Medulla oblongata (tissue), 1 donor: ENCODE measurements around the gene BCL2A1.
"Not testable (repeated sequence)": the region's sequence is repeated elsewhere in the genome, so short reads cannot be mapped to it uniquely, and the experiment has no call there.

Experiments
- DNase-seq: peaks from one replicate; pipeline ENCODE4 v3.0.0-alpha.2; 2015; ENCODE audit errors: extremely low spot score

Gene BCL2A1

DNA sequence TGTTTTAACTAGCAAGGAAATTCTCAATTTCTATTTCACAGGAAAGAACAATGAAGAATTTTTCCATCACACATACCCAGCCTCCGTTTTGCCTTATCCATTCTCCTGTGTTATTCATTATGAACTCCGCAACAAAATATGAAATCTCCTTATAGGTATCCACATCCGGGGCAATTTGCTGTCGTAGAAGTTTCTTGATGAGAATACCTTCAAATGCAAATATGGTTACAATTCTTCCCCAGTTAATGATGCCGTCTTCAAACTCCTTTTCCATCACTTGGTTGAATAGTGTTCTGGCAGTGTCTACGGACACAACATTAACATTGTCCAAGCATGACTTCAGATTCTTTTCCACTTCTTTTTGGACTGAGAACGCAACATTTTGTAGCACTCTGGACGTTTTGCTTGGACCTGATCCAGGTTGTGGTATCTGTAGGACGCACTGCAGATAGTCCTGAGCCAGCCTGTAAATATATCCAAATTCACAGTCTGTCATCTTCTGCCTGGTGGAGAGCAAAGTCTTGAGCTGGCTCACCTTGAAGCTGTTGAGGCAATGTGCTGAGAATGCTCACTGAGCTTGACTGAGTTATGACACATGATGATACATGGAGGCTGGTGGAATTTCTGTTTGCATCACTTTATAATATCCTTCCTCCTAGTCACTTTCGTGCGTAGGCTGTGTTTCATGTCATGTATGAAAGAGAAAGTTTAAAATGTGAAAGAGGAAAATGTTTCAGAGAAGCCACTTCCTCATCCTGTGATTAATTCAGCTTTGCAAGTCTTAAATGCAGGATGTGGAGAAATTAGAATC lies at the start of gene BCL2A1:
BCL2A1 (minus strand) TSS at position 573 of the 811 bp plus-strand sequence; CDS start at position 496, 77 bp downstream.
- DNase-seq, result peak; percentile 65

- DNase-seq, result no peak
Observed at GRCh38 chr15:80020731-80021130, 49.7 kb upstream of the BCL2A1 start.

GRCh38 chr15:80020149-80020548 lies 49.2 kb upstream of the BCL2A1 start:
- DNase-seq, result not testable (repeated sequence)

- no peak for DNase-seq
Observed at GRCh38 chr15:80019168-80019745, 48.3 kb upstream of the BCL2A1 start.

DNA sequence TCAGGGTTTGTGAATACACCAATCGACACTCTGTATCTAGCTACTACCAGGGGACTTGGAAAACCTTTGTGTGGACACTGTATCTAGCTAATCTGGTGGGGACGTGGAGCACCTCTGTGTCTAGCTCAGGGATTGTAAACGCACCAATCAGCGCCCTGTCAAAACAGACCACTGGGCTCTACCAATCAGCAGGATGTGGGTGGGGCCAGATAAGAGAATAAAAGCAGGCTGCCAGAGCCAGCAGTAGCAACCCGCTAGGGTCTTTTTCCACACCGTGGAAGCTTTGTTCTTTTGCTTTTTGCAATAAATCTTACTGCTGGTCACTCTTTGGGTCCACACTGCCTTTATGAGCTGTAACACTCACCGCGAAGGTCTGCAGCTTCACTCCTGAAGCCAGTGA lies 46.1 kb upstream of the BCL2A1 start:
- not testable (repeated sequence) for DNase-seq

DNA sequence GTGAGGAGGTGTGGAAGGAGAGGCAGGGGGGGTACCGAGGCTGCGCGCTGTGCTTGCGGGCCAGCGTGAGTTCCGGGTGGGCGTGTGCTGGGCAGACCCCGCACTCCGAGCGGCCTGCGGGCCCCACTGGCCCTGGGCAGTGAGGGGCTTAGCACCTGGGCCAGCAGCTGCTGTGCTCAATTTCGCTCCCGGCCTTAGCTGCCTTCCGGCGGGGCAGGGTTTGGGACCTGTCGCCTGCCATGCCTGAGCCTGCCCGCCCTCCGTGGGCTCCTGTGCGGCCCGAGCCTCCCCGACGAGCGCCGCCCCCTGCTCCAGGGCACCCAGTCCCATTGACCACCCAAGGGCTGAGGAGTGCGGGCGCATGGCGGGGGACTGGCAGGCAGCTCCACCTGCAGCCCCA lies 45.5 kb upstream of the BCL2A1 start:
- not testable (repeated sequence) for DNase-seq

DNA sequence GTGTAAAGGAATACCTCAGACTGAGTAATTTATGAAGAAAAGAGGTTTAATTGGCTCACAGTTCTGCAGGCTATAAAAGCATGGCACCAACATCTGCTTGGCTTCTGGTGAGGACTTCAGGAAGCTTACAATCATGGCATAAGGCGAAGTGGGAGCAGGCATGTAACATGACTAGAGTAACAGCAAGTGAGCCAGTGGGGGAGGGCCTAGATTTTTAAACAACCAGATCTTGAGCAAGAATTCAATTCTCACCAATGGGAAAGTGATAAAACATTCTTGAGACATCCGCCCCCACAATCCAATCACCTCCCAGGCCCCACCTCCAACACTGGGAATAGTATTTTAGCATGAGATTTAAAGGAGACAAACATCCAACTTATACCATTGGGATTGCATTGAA lies 44.2 kb upstream of the BCL2A1 start:
- DNase-seq, result no peak

- DNase-seq, result not testable (repeated sequence)
Observed at GRCh38 chr15:80014186-80014585, 43.2 kb upstream of the BCL2A1 start.

DNA sequence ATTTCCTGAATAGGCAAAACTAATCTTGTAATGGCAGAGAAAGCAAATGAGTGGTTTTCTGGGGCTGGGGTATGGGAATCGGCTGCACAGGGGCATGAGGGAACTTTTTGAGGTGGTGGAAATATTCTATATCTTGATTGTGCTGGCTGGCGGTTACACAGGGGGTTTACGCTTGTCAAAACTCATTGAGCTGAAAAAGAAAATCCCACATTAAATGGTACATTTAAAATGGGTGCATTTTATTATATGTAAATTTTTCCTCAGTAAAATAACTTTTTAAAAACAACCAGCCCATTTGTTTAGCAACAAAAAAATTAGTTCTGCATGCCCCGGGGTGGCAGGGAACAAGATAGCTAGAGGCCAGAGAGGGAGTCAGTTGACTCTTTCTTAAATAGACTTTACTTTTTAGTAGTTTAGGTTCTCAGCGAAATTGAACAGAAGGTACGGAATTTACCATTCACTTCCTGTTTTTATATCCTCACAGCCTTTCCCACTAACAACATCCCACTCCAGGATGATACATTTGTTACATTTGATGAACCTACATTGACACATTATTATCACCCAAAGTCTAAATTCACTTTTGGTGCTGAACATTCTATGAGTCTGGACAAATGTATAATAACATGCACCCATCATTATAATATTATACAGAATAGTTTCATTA lies 41.2 kb upstream of the BCL2A1 start:
- no peak for DNase-seq

DNA sequence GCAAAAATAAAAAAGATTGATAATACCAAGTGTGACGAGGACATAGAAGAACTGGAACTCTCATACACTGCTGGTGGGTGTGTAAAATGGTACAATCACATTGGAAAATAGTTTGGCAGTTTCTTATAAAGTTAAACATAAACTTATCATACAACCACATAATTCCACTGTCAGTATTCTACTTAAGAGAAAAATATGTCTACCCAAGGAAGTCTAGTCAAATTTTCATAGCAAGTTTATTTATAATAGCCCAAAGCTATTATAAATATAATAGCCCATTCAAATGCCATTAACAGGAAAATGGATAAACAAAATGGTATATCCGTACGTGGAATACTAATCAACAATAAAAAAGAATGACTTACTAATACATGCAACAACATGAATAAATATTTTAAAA lies 40.6 kb upstream of the BCL2A1 start:
- DNase-seq, result no peak

DNA sequence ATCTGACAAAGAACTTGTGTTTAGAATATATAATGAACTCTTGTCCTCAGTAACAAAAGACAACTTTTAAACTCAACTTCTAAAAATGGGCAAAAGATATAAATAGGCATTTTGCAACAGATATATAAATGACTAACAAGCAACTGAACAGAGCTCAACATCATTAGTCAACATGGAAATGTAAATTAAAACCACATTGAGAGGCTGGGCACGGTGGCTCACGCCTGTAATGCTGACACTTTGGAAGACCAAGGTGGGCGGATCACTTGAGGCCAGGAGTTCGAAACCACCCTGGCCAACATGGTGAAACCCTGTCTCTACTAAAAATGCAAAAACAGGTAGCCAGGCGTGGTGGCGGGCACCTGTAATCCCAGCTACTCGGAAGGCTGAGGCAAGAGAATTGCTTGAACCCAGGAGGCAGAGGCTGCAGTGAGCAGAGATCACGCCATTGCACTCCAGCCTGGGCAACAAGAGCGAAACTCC lies 40.1 kb upstream of the BCL2A1 start:
- not testable (repeated sequence) for DNase-seq

- no peak for DNase-seq
Observed at GRCh38 chr15:80010131-80010673, 39.2 kb upstream of the BCL2A1 start.

DNA sequence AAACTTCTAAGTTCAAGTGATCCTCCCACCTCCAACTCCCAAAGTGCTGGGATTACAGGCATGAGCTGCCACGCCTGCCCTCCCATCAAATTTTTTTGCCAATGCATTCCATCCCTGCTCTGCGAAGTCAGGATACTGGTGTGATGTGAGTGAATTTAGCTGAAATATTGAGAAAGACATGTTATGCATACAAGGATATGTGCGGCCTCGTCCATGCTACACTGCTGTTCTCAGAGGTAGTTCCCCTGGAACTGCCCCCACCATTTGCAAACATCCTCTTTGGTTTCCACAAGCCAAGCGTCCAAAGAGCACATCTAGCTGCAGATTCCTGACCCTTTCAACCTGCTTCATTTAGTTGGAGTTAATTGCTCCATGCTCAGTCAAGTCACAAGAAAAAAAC lies 36.5 kb upstream of the BCL2A1 start:
- no peak for DNase-seq

DNA sequence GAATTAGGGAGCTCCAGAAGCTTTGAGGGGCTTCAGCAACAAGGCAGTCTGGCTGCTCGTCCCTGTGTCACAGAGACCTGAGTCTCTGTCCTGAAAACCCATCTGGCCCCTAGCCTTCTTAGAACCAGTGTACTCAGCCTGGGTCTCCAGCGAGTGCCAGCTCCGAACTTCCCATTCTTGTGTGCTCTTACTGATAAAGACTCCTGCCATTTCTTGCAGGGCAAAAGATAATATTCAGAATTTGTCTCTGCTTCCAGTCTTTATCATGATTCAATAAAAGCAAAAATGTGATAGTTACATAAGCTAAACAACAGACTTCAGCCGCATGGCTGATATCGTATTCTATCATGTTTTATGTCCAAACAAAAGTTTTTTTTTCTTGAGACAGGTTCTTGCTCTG lies 36.0 kb upstream of the BCL2A1 start:
- DNase-seq, result no peak

DNA sequence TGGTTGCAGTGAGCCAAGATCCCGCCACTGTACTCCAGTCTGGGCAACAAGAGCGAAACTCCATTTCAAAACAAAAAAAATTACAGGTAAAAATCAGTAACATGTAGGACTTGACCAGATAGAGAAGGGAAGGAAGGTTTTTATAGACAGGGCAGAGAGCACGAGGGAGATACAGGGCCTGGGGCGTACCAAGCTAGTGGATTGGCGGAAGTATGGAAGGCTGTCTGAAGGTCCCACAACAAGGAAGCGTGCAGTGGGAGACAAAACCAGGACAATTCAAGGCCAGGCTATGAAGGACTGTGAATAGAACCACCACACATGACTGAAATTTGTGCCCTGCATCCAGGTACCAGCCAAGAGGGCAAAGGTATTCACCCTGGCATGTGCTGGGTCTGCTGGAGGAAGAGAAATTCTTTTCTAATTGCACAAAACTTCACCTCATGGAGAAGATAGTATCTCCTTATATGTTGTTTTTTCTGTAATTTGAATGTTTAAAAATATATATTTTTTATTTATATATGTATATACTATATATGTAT lies 33.0 kb upstream of the BCL2A1 start:
- no peak for DNase-seq

- no peak for DNase-seq
Observed at GRCh38 chr15:80003171-80003570, 32.2 kb upstream of the BCL2A1 start.

- no peak for DNase-seq
Observed at GRCh38 chr15:80002267-80002666, 31.3 kb upstream of the BCL2A1 start.

DNA sequence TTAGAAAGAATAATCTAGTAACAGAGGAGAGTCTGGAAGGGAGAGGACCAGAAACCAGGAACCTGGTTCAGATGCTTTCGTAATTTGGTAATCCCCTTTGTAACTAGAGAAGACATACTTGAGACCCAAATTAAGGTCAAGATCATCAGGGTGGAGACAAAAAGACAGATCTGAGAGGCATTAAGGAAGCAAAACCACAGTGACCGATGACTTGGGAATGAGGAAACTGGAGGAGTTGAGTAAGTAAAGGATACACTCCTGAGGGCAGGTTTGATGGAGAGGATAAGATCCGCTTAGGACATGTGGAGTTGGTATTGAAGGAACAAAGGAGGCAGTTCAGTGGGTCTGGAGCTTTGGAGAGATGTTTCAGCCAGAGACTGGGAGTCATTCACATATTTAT lies 23.6 kb upstream of the BCL2A1 start:
- DNase-seq, result no peak

DNA sequence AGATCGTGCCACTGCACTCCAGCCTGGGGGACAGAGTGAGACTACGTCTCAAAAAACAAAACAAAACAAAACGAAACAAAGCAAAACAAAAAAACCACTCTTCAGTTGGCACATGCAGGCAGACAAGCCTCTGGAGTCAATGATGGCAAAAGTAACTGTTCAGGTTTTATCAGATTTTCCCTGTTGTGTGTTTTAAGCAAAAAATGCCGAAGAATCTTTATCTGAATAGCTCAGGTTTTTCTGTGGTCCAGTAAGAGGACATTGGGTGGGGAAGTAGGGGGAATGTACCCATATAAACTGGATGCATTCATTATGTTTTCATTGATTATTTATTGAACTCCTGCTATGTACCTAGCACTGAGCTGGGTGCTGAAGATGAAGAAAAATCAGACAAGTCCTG lies 20.8 kb upstream of the BCL2A1 start:
- DNase-seq, result no peak

- DNase-seq, result no peak
Observed at GRCh38 chr15:79990997-79991334, 20.0 kb upstream of the BCL2A1 start.

DNA sequence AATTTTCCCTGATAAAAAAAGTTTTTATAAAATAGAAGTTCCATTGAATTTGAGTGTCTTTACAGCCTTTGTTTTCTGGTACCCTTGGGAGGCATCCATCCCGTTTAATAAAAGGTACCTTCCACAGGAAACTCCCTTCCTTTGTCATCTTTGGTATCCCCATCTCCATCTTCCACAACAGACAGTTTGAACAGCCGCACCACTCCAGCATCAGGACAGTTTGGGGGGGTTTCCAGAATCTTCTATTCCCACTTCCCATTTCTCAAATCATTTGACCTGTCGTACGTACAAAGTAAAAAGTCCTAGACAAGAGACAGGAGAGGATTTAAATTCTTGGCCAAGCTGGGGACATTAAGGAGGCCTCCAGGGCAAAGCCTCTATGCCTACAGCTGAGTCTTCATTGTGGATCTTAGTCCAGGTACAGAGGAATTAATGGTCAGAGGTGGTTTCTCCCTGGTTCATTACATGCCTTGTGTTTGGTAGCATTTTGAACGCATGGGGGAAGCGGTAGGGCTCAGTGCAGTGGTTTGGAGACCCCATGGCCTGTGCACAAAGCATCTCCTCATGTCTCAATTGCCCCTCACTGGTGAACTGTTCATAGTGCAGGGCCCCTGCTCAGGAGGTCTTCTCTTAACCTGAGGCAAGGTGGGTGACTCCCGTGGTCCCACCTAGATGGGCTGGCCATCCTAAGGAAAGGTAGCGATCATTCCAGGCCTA lies 19.4 kb upstream of the BCL2A1 start:
- DNase-seq, result no peak

DNA sequence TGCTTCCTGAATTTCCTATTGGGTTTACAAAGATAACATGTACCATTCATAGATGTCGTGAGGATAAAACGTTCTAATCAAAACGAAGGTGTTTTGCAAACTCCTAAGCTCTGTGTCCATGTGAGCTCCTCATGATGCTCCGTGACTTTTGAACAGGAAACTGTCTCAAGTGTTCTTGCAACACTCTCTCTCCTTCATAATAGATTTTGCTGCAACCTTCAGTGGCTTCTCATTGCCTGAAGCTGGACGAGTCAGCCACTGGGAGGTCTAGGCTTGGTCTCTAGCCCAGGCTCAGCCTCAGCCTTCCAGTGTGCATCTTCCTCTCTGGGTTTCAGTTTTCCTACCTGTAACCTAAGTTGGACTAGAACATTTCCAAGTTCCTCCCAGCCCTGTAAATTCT lies 18.7 kb upstream of the BCL2A1 start:
- DNase-seq, result peak; percentile 42
